Measurements from ENCODE around the gene PACS2. TPM values are rescaled to one million over a fixed set of nuclear protein-coding genes. Genes with fewer than 3 reads are reported as not detected.

PACS2 gene
- 37.4 and 48.0 TPM in 2 replicates for total RNA-seq

DNA sequence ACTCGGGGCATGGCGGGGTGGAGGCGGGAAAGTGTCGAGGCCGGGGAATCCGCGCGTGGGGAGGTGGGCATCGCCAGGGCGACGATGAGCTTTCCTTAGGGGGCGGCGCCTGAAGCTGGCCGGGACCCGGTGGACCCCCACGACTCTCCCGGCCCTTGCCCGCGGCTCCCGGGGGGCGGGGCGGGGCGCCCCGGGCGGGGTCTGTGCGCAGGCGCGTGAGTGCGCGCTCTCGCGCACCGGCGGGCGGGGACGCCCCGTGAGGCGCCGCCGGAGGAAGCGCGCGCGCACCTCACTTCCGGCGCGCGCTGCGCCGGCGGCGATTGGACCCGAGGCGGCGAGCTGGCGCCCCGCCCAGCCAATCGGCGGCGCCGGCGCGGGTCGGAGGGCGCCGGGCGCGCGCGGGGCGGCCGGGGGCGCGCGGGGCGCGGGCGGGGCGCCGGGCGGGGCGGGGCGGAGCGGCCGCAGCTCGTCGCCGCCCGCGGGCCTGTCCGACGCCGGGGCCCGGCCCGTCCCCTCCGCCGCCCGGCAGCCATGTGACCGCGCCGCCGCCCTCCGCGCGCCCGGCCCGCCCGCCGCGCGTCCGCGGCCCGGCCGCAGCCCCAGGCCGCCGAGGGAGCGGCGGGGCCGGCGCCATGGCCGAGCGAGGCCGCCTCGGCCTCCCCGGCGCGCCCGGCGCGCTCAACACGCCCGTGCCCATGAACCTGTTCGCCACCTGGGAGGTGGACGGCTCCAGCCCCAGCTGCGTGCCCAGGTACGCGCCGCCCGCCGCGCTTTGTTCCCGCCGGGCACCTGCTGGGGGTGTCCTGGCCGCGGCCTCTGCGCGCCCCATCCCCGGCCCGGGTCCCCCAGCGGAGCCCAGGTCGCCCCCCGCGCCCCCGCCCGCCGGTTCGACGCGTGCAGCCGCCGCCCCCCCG, at the start of gene PACS2:
PACS2 (plus strand) TSS at position 462 of the 914 bp plus-strand sequence; CDS start at position 633, 171 bp downstream.
- ChIA-PET CTCF (interaction anchor here (1.0 to 1.5 kb wide), 2 partner anchors 13 to 66 kb away, joined by 3 to 5 read pairs; partner anchors contain the start of gene BTBD6), POLR2A (interaction anchor here (0.7 to 3.6 kb wide), 6 partner anchors 9 to 617 kb away, joined by 3 to 57 read pairs (median 4); partner anchors contain the start of genes BRF1 and BTBD6)
- TF ChIP-seq, protein P1, sequence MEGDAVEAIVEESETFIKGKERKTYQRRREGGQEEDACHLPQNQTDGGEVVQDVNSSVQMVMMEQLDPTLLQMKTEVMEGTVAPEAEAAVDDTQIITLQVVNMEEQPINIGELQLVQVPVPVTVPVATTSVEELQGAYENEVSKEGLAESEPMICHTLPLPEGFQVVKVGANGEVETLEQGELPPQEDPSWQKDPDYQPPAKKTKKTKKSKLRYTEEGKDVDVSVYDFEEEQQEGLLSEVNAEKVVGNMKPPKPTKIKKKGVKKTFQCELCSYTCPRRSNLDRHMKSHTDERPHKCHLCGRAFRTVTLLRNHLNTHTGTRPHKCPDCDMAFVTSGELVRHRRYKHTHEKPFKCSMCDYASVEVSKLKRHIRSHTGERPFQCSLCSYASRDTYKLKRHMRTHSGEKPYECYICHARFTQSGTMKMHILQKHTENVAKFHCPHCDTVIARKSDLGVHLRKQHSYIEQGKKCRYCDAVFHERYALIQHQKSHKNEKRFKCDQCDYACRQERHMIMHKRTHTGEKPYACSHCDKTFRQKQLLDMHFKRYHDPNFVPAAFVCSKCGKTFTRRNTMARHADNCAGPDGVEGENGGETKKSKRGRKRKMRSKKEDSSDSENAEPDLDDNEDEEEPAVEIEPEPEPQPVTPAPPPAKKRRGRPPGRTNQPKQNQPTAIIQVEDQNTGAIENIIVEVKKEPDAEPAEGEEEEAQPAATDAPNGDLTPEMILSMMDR (IDR thresholded peaks at IDR 0.05) = no peak
- Mint-ChIP-seq H3K27ac (peak within 1 kb of the TSS; percentile 46), H3K9me3 (no peaks in the 10 kb centered on the region), H3K36me3 (ENCODE audit: low read depth) (no peaks in the 10 kb centered on the region), H3K27me3 (no peaks in the 10 kb centered on the region), H3K4me3 (peak within 1 kb of the TSS; percentile 86), H3K4me1 (peaks cover 10% of the 10 kb centered on the region)
- DNase-seq = peak; percentile 86
- intact Hi-C loops (cut with micrococcal nuclease) = loop anchor here (1.0 kb wide), 3 partner anchors 13 to 176 kb away; partner anchors contain the start of genes BRF1 and NUDT14
- peak; percentile 86 for ATAC-seq (ENCODE audit: low read depth)

DNA sequence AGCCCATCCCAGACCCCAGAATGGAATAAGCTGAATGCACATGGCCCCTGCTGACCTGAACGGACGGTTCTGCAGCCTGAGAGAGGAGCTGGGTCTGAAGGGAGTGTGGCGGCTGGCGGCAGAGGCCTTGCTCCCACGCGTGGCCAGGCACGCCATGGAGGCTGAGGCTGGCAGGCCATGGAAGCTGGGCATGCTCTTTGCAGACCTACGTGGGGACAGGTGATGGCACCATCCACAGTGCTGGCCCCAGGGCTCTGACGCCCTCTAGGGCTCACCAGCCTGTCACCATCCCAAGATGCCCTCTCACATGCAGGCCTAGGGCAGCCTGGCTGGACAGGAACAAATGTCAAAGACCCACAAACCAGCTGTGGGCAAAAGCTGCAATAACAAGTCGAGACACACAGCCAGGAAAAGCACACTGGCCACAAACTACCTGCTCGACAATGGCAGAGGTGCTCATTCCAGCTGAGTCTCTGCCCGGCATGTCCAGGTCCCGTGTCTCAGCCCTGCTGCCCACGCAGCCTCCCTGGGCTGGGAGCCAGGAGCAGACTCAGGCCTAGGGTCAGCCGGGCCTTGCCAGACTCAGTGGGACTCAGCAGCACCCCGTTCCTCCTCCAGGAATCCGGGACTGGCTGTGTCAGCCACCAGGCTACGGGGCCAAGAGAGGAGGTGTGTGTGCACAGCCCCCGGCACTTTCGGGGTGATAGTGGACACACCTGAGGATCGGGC, 46.6 kb upstream of the PACS2 start:
- H3K4me1 Mint-ChIP-seq = peaks cover 12% of the 10 kb centered on the region
- TF ChIP-seq, protein P1 (IDR thresholded peaks at IDR 0.05) = no peak

DNA sequence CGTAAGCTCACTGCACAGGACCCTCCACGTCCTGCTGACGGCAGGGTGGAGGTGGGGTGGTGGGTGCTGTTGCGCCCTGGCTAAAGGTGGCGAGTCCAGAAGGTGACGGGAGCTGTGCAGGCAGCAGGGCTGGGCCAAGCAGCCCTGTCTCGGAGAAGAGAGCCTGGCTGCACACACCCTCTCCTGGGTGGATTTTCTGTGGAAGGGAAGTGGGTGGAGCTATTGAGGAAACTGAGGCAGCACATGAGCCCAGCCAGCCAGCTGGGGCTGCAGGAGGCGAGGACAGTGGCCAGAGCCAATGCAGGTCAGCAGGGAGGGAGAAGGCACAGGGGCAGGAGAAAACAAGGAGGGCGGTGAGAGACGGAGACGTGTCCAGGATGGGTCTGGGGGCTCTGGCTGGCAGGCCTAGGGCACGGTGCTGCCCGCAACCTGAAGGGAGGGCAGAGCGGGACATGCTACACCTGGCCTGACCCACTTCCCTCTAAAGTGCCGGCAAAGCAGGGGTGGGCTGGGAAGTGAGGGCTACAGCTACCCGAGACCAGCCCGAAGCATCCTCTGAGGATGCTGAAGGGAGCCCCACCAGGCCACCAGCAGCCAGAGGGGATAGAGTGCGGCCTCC, 45.7 kb upstream of the PACS2 start:
- H3K4me3 Mint-ChIP-seq = no peak overlapping the region
- peaks cover 7% of the 10 kb centered on the region for H3K4me1 Mint-ChIP-seq
- CTCF ChIA-PET = no interaction called here
- no peak for ATAC-seq (ENCODE audit: low read depth)
- intact Hi-C loops (cut with micrococcal nuclease) = no loop called here
- no peaks in the 10 kb centered on the region for H3K9me3 Mint-ChIP-seq
- POLR2A ChIA-PET = no interaction called here
- no peaks in the 10 kb centered on the region for H3K27me3 Mint-ChIP-seq
- no peak for DNase-seq
- TF ChIP-seq, protein P1 (IDR thresholded peaks at IDR 0.05) = no peak
- H3K36me3 Mint-ChIP-seq (ENCODE audit: low read depth) = peaks cover 23% of the 10 kb centered on the region
- no peak overlapping the region for H3K27ac Mint-ChIP-seq

More for the DNA sequence above, 46.6 kb upstream of the PACS2 start:
- DNase-seq (no peak), ATAC-seq (ENCODE audit: low read depth) (no peak)
- peaks cover 26% of the 10 kb centered on the region for H3K36me3 Mint-ChIP-seq (ENCODE audit: low read depth)
- ChIA-PET POLR2A (interaction anchor here (0.6 kb wide), 1 partner anchor 10 kb away, joined by 3 read pairs; no protein-coding TSS in a partner anchor), CTCF (no interaction called here)
- H3K27ac Mint-ChIP-seq = no peak overlapping the region
- intact Hi-C loops (cut with micrococcal nuclease) = no loop called here
- no peaks in the 10 kb centered on the region for H3K27me3 Mint-ChIP-seq
- H3K9me3 Mint-ChIP-seq = no peaks in the 10 kb centered on the region
- H3K4me3 Mint-ChIP-seq = no peak overlapping the region

DNA sequence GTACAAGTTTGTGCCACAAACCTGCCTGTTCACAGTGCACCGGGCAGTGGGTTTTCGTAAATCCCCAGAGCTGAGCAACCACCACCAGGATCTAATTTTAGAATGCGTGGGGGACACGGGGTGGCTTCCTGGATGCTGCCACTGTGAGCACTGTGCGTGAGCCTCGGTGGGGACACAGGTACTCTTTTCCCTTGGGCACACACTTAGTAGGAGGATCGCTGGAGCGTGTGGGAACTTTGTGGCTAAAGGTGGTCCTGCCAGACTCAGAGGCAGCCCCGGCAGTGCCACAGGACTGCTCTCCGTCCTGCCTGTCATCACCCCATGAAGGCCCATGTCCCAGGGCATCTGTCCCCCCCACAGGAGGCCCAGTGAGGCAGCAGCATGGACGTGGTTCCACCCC, 45.1 kb upstream of the PACS2 start:
- H3K27me3 Mint-ChIP-seq = no peaks in the 10 kb centered on the region
- intact Hi-C loops (cut with micrococcal nuclease) = no loop called here
- TF ChIP-seq, protein P1 (IDR thresholded peaks at IDR 0.05) = no peak
- peaks cover 7% of the 10 kb centered on the region for H3K4me1 Mint-ChIP-seq
- CTCF ChIA-PET = no interaction called here
- POLR2A ChIA-PET = no interaction called here
- ATAC-seq (ENCODE audit: low read depth) = no peak
- H3K27ac Mint-ChIP-seq = no peak overlapping the region
- no peaks in the 10 kb centered on the region for H3K9me3 Mint-ChIP-seq
- H3K4me3 Mint-ChIP-seq = no peak overlapping the region
- peaks cover 20% of the 10 kb centered on the region for H3K36me3 Mint-ChIP-seq (ENCODE audit: low read depth)
- no peak for DNase-seq

Data from activated B cell treated with CpG ODN at 0.5 μM for 24 hours (primary cell).